ENCODE measurements around the gene KLHDC3. TPM values are rescaled to one million over a fixed set of nuclear protein-coding genes. Genes with fewer than 3 reads are reported as not detected.

KLHDC3 gene
- total and polyA plus RNA-seq, 2 of the 13 experiments (the other 11 are each of a cell fraction or from before 2014, with no cell fraction given), result 78.3 to 91.5 TPM

DNA sequence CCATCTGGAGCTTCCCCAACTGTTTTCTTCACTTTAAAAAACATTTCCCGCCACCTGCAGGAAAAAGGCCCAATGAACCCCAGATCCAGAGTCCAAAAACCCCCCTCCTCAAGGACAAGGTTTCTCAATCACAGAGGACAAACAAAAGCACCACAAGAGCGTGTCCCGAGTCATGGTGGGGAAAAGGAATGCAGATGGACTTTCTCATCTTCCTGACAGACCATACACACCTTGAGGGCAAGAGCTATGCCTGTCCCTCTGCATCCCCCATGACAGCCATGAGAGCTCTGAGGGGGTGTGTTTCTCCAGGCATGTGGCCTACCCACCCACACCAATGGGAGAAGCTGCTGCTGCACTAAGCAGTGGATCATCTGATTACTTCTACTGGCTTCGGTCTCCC is 44.1 kb upstream of the KLHDC3 start:
- intact Hi-C loops (cut with micrococcal nuclease; ENCODE audit: unreplicated experiment) (loop anchor here (2.0 kb wide), 1 partner anchor 41 kb away; the partner anchor contains the start of gene CNPY3), in situ Hi-C loops (cut with HindIII; ENCODE audit: extremely low pct_ligation_motif_present, low pct_unique_long_range_greater_than_20kb) (no loop called here)
- Histone ChIP-seq H3K36me3 (replicated peaks in 1 of 2; ENCODE audit: control insufficient read depth in 1 of 2, insufficient read depth in 2 of 2, low read length in 2 of 2) (no peaks in the 10 kb centered on the region), H3K4me2 (ENCODE audit: low read depth, low read length) (peak overlapping the region; percentile 26; the same call in 1 of the 2 replicates), H3K27me3 (ENCODE audit: control insufficient read depth in 1 of 2, insufficient read depth in 2 of 2, low read length in 2 of 2) (no peaks in the 10 kb centered on the region), H4K20me1 (ENCODE audit: insufficient read depth, low read length) (no peaks in the 10 kb centered on the region), H2AFZ (ENCODE audit: low read length) (no peak overlapping the region), H3K4me1 (ENCODE audit: insufficient read depth, low read length) (peaks cover 47% of the 10 kb centered on the region), H3K79me2 (ENCODE audit: insufficient read depth, low read length) (no peaks in the 10 kb centered on the region), H3K27ac (ENCODE audit: extremely low read length, insufficient read depth, low read length) (peak overlapping the region; percentile 53), H3K4me3 (replicated peaks in 1 of 3; ENCODE audit: insufficient read depth in 1 of 3, low read depth in 2 of 3, low read length in 3 of 3) (no peak overlapping the region), H3K9me3 (ENCODE audit: low read length) (no peaks in the 10 kb centered on the region), H3K9ac (ENCODE audit: insufficient read depth, low read depth, low read length) (0 out of 2 replicates have a peak overlapping the region, but pooled peaks have one; percentile 13)
- ChIA-PET CTCF (ENCODE audit: low intra/inter-chr PET ratio, low total read pairs) (no interaction called here), POLR2A (interaction anchor here (0.9 to 3.4 kb wide), 12 partner anchors 9 to 84 kb away, joined by 3 to 38 read pairs (median 6); partner anchors contain the start of genes CNPY3, CUL7, GNMT and KLHDC3)
- ATAC-seq (peak; percentile 43), FAIRE-seq (peak; percentile 89), DNase-seq (ENCODE audit: low spot score) (peak; percentile 70)
- WGBS (ENCODE audit: low lambda C conversion rate), result 29% methylated on average over 4 of the region's 4 CpGs
- no TSS peak for BruUV-seq (replicated peaks)
- no peak for TF ChIP-seq ZFP36 (IDR thresholded peaks at IDR 0.05; ENCODE audit: borderline replicate concordance, low read depth, low read length, partially characterized antibody)
- 0 out of 2 replicates have a peak, but pooled peaks have one; percentile 16 for TF ChIP-seq RFX5 (IDR thresholded peaks at IDR 0.05; ENCODE audit: low read depth, low read length)
- TF ChIP-seq BCL6 (CRISPR knock-in tag; IDR thresholded peaks at IDR 0.05), result no peak
- TF ChIP-seq ZNF781 (CRISPR knock-in tag; IDR thresholded peaks at IDR 0.05; ENCODE audit: borderline replicate concordance, not compliant biosample characterization), result peak; percentile 21
- TF ChIP-seq SATB2 (CRISPR knock-in tag; IDR thresholded peaks at IDR 0.05), result no peak
- 0 out of 2 replicates have a peak, but pooled peaks have one; percentile 49 for TF ChIP-seq ZNF572 (CRISPR knock-in tag; IDR thresholded peaks at IDR 0.05)
- TF ChIP-seq MAZ (IDR thresholded peaks at IDR 0.05; ENCODE audit: borderline replicate concordance, low read depth, low read length), result 0 out of 2 replicates have a peak, but pooled peaks have one; percentile 1
- TF ChIP-seq MAZ (CRISPR knock-in tag; IDR thresholded peaks at IDR 0.05; ENCODE audit: low read depth), result no peak
- no peak for TF ChIP-seq TBX3 (IDR thresholded peaks at IDR 0.05; ENCODE audit: borderline replicate concordance)
- TF ChIP-seq ZFP62 (CRISPR knock-in tag; IDR thresholded peaks at IDR 0.05), result no peak
- no peak for TF ChIP-seq ZNF616 (CRISPR knock-in tag; IDR thresholded peaks at IDR 0.05; ENCODE audit: low read depth)
- TF ChIP-seq, protein P1, sequence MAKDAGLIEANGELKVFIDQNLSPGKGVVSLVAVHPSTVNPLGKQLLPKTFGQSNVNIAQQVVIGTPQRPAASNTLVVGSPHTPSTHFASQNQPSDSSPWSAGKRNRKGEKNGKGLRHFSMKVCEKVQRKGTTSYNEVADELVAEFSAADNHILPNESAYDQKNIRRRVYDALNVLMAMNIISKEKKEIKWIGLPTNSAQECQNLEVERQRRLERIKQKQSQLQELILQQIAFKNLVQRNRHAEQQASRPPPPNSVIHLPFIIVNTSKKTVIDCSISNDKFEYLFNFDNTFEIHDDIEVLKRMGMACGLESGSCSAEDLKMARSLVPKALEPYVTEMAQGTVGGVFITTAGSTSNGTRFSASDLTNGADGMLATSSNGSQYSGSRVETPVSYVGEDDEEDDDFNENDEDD (CRISPR knock-in tag; IDR thresholded peaks at IDR 0.05; ENCODE audit: borderline replicate concordance), result peak; percentile 26; the same call in 1 of the 2 replicates
- TF ChIP-seq ATF7-NPFF (CRISPR knock-in tag; IDR thresholded peaks at IDR 0.05; ENCODE audit: low read depth), result no peak
- TF ChIP-seq ZNF605 (CRISPR knock-in tag; IDR thresholded peaks at IDR 0.05), result no peak
- TF ChIP-seq ZMYM2 (CRISPR knock-in tag; IDR thresholded peaks at IDR 0.05), result peak; percentile 84
- no peak for TF ChIP-seq ZNF646 (CRISPR knock-in tag; IDR thresholded peaks at IDR 0.05)
- peak; percentile 76; the same call in 1 of the 2 replicates for TF ChIP-seq ESRRA (CRISPR knock-in tag; IDR thresholded peaks at IDR 0.05; ENCODE audit: low read depth)
- TF ChIP-seq ZNF550 (CRISPR knock-in tag; IDR thresholded peaks at IDR 0.05; ENCODE audit: borderline replicate concordance), result no peak
